Heart left ventricle (tissue), 13 donors: Measurements from ENCODE around the gene CEND1.

Experiments used
- CTCF ChIP-seq, 12 donors: fragments of 200-600 bp; sonication (generic) in 4 of 12; IDR thresholded peaks; one replicate each; pipeline versions ENCODE4 v1.5.0 to v1.8.0; 2018 to 2022; ENCODE audit warnings: antibody characterized with exemption in 12 of 12, mild to moderate bottlenecking in 5 of 12
- POLR2A ChIP-seq, 2 donors: fragments of 450-650 bp; IDR thresholded peaks; one replicate each; pipeline ENCODE4 v1.6.1; 2017; ENCODE audit warnings: antibody characterized with exemption in 2 of 2, mild to moderate bottlenecking in 2 of 2, moderate library complexity in 2 of 2
- donor health status: ischemic (EF 13 %, LVEDD 7.1; RV severe dilation, severe dysfunction).
- donor health status: DM: no; HTN: yes; CAD: no.
- donor health status: DM: no; HTN: no; CAD: no.
- donor health status: ischemic (EF 25% LVEDD 6.9; RV normal size, moderate dysfunction).
- donor health status: ischemic (EF 25% LVEDD 5.7; RV mildly dilated, moderate dysfunction).
- donor health status: ischemic (EF 35%, LVEDD 5.7; RV mildly dilated, moderate dysfunction).
- donor health status: nonischemic (EF 11% LVEDD 7.7; RV severe dilation, severe dysfunction).
- donor health status: DM: yes; HTN: yes; CAD: no.
- donor health status: PGD.
- donor health status: ischemic (EF 29% LVEDD 5.4; RV normal size, mild dysfunction).
- donor health status: nonischemic (EF 23%, LVEDD 6.1; RV moderate dilation, normal function).

- no peak for TF ChIP-seq CTCF (IDR thresholded peaks at IDR 0.05)
- no peak for TF ChIP-seq POLR2A (IDR thresholded peaks at IDR 0.05)
These were observed 36.9 kb upstream of the CEND1 start for GRCh38 chr11:826836-827145.
